Middle frontal gyrus (tissue), 1 donor: ENCODE measurements around the gene TMEM213.

ENCODE experiments used
- DNase-seq: peaks from one replicate; pipeline ENCODE4 v3.0.0-alpha.2; 2015; ENCODE audit warnings: low spot score; ENCODE audit errors: extremely low spot score

Gene TMEM213, protein sequence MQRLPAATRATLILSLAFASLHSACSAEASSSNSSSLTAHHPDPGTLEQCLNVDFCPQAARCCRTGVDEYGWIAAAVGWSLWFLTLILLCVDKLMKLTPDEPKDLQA

DNA sequence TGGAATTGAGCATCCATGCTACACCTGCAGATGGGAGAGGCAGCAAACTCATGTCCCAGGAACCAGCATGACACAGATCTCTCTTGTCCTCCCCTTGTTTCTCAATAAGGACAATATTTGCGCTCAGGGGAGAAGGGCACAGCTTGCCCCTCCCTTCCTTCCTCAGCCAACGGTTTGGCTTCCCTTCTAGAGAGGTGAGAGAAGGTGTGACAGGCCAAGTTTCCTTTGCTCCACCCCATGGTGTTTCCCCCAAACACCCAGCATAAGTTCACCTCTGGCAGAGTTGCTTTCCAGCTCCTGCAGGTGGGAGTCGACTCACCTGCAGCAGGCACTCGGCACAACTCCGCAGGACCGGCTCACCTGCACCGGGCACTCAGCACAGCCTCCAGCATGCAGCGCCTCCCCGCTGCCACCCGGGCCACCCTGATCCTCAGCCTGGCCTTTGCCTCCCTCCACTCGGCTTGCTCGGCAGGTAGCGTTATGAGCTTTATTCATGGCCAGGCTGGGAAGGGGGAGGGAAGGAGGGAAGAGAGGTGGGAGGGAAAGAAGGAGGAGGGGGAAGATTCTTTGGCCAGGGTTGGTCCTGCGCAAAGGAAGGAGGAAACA is at the start of gene TMEM213, which contains the start of gene ATP6V0A4:
TSS of gene TMEM213 (plus strand) at position 280 of the 606 bp plus-strand sequence. CDS start at position 391, 111 bp downstream.
TSS of gene ATP6V0A4 (minus strand) at position 482 of the 606 bp plus-strand sequence. CDS start 26,949 bp downstream, outside the sequence.
- DNase-seq = no peak

DNA sequence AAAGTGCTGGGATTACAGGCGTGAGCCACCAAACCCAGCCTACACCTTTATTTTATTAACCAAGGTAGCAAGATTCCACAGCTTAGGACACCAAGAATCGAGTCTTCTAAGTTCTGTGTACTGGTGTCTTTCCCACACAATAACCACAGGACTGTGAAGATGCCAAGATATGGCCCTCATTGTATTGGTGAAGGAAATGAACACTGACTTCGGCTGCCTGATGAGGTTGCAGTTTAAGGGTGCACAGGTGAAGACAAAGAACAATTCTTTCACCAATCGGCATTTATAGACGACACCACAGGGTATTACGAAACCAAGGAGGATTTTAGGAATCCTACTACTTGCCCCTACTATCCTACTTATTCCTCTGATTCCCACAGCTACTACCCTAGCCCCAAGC is 49.1 kb upstream of the TMEM213 start:
- no peak for DNase-seq

DNA sequence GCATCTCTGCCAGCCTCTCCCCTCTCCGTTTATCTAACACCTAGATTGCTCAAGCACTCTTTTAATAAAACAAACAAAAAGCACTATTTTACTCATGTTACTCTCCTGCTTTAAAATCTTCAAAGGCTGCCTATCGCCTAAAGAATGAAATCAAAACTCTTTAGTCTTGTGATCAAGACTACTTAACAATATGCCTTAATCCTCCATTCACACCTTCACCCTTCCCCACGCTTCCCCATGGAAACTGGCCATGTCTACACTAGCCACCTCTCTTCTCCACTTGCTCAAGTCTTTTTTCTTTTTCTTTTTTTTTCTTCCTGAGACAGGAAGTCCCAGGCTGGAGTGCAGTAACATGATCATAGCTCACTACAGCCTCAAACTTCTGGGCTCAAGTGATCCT is 47.8 kb upstream of the TMEM213 start:
- DNase-seq = no peak

DNA sequence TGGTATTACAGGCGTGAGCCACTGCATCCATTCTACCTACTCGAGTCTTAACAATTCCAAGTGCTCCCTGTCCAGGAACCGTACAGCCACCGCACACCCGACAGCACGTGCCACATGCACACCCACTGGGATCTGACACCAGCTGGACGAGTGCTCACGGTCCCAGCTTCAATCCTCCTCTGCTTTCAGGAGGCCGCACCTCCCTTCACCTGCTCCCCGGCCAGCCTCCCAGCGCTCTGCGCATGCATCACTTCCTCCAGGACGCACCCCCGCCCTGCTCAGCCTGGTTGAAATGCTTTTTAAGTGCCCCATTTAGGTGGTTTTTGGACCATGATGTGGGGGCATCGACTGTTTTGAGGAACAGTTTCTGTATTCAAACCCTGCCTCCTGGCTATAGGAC is 47.3 kb upstream of the TMEM213 start:
- no peak for DNase-seq

DNA sequence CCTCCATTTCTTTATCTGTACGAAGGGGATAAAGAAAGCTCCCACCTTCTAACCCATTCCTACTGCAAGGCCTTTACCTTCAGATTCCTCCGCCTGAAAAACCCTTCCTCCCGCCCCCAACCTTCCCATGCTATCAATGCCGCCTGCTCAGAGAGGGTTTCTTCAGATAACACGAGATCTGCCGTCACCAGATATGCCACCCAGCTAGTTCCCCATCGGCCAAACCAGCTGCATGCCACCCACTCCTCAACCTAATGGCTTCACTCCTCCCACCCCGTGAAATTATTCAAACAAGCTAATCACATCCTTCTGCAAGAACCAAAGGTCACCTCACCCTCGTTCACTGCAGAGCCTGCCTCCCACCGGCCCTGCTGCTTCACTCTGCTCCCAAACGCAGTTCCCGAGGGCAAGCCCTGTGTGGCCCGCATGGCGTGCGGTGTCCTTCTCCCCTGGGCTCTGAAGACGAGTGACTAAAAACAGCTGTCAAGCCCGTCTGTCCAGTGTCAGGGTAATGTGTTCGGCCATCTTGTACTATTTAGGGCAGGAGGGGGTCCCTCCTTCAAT is 46.8 kb upstream of the TMEM213 start:
- no peak for DNase-seq

DNA sequence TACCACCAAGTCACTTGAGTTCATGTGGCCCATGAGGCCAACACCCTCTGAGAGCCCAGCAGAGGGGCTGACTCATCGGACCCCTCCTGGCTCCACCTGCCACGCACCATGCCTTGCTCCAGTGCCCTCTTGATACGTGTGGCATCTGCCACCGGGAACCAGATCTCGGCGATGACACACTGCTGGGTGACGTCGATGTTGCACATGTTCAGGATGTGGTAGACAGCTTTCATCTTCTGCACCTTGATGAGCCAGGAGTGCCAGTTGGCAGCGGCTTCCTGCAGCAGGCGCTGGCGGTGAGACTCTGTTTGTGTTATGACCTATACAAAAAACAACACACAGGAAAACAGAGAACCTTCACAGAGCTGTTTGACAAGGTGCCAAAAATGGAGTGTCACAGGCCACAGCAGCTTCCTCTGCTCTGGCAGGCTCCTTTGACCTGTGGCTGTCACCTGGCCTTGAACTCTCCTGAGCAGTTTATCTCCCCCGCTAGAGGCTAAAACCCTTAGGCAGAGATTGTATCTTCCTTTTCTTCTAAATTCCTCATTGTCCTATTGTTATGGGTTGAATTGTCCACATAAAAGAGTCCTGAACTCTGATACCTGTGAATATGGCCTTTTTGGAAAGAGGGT is 45.2 kb upstream of the TMEM213 start:
- no peak for DNase-seq

DNA sequence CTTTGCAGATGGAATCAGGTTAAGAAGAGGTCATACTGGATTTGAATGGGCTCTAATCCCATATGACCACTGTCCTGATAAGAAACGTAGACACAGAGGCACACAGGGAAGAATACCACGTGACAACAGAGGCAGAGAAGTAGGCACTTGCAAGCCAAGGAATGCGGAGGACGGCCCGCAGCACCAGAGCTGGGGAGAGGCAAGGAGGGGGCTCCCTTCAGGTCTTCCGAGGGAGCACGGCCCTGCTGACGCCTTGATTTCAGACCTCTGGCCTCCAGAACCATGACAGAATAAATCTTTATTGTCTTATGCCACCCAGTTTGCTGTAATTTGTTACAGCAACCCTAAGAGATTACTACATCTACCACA is 44.7 kb upstream of the TMEM213 start:
- no peak for DNase-seq

DNA sequence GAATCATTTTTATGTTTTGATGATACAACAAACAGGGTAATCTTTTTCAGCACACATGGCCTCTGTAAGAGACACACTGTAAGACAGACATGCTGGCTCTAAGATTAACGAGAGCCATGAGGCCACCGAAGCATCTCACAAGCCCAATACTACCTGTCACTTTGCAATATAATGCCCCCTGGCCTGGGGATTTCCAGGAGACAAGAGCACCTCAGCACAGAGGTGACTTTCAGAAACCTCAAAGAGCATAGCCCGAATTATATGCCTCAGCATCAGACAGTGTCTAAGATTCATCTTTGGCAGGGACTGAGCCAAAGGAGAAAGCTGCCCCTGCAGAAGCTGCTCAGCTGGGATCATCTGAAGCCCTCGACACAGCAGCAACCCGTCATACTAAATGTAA is 44.2 kb upstream of the TMEM213 start:
- no peak for DNase-seq

DNA sequence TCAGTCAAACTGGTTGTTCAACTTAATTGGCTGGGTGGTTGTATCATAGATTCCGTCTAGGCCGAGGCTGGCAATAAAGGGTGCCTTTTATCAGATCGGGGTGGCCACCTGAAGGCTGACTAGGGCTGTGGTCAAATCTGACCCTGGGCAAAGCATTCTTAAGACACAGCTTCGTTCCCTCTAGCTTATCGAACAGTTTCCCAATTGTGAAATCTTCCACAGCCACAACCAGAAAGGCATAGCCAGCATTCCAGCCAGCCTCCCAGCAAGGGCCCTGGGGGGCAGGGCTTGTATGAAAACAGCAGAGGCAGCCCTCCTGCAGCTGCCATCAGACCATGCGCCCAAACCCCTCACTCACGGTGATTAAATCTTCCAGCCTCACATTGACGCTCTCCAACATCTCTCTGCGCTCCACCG is 42.5 kb upstream of the TMEM213 start:
- no peak for DNase-seq

DNA sequence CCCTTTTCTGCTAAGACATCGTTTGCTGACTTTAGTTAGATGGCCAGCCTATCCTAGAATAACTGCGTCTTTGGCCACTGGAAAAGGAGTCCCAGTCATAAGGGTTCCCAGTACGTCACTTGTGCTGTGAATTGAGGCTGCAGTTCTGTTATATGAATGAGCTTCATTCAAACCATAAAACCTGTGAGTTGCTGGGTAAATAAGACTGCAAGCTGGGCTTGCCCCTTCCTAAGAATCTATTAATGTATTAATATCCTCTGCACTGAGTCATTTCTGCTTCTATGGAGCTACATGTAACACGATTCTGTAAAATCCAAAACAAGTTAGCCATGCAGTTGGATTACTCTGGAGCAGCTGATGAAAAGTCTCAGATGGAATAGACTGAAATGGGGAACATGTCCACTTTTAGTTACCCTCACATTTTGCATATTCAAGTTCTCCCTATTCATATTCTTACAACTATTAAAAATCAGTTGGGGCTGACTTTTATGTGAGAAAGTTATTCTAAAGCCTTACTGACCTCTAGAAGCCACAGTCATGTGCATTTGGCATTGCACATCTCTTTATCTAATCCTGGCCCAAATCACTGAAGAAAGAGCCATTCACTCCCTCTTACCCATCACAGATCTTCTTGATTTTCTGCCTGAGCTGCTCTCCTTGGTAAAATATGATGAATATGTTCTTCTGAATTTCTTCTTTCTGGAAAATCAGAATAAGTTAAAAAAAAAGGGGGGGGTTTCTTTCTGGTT is 41.8 kb upstream of the TMEM213 start:
- no peak for DNase-seq

DNA sequence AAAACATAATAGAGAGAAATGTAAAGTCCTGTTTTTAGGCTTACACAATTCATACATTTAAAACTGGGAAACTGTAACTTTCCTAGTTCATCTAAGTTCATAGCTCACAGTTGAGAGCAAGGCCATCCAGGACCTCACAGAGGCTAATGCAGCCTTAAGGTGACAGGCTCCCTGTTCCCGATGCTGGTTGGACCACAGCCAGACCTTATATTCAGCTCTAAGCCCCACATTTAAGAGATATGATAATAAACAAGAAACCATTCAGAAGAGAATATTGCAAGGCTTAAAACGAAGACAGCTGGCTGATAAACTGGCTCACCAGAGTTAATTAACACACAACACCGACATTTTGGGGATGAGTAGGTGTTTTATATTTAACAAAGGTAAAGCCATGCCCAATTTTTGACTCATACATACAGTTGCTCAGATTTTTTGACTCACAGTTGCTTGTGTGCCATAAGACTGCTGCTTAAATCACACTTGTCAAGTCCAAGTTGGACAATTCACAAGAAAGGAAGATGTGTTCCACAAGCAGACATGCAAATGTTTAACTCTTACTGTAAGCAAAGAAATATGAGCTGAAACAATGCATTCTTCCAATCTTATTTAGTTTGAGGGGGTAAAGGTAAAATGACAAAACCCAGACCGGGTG is 41.1 kb upstream of the TMEM213 start:
- no peak for DNase-seq

DNA sequence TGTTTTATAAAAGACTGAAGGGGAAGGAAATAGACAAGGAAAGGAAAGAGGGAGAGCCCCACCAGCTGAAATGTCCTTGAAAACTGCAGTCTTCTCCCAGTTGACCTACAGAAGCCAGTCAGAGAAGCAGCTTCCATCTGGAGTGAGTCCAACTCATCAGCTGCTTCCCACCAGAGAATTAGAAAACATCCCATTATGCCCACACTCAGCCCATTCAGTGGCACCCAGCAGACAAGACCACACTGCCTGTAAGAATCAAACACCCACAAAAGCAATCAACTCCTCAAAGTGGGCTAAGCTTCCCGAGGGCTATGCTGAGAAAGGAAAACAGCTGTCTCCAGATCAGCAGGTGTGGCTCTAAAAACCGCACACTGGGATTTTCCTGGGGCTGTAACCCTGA is 29.6 kb upstream of the TMEM213 start:
- no peak for DNase-seq

DNA sequence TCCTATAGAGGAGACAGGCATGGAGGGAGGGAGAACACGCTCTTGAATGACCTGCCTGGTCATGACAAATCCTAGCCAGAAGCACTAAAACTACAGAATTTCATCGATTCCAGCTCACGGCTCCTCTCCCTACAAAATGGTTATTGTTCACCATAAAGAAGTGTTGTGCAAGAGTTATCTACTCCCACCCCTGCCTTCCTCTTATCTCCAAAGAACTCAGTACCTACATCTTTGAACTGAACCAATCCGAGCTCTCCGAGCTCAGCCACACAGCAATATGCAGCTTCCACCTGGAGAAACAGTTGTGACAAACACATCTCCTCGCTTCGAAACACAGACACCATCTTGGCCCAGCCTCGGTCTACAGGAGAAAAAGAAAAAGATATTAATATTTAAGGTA is 26.9 kb upstream of the TMEM213 start:
- DNase-seq = no peak

DNA sequence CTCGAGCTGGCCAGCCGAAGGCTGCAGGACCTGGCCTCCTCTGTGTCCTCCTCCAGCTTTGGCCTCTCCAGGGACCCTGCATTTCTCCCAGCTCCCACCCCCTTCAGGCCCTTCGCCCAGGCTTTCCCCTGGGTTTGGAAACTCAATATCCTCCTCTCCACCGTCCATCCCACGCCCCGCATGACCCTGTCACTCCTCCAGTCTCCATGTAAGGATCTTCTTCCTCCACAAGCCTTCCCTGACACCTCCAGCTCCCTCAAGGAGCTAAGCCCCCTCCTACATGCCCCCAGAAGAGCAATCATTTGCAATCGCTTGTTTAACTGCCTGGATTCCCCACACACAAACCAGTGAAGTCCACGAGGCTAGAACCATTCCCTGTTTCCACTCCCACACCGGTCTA is 24.6 kb upstream of the TMEM213 start:
- no peak for DNase-seq

DNA sequence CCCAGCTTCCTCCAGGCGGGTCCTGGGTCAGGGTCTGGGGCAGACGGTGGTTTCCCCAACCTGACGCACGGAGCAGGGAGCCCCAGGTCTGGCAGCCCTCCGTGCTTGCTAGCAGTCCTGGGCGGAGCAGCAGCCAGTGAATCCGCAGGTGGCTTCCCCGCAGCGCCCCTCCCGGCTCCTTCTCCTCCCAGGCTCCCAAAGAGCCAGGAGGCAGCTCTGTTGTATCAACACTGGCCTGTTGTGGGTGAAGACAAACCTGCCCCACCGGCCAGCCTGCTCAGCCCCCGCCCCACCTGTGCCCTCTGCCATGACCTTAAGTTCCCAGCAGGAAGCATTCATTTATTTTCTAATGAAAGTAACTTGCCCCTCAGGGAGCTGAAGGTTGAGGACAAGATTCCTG is 24.0 kb upstream of the TMEM213 start:
- DNase-seq = no peak

DNA sequence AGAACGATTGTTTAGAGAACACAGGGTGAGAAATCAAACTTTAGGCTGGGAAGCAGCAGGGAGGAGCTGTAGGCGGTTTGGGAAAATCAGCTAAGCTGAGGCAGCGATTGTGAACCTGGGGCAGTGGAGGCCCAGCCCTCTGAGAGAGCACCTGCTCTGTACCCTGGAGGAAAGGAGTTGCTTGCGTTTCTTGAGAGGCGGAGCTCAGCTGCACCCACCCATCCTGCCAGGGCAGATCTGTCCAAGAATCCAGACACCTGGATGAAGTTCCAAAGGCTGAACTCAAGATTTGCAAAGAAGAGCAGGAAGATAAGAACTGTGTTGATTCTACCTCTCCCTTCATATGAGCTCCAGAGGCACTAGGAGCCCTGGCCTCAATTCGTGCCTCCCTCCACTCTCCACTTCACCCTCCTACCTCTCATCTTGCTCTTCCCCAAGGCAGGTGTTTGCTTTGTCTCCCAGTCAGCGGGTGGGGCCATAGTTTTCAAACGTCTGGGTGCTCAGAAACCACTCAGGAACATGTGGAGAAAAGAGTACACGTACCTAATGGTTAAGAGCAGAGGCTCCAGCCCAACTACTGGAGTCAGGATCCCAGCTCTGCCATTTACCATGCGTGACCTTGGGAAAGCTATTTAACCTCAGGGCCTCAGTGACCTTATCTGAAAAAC is 21.5 kb upstream of the TMEM213 start:
- no peak for DNase-seq

DNA sequence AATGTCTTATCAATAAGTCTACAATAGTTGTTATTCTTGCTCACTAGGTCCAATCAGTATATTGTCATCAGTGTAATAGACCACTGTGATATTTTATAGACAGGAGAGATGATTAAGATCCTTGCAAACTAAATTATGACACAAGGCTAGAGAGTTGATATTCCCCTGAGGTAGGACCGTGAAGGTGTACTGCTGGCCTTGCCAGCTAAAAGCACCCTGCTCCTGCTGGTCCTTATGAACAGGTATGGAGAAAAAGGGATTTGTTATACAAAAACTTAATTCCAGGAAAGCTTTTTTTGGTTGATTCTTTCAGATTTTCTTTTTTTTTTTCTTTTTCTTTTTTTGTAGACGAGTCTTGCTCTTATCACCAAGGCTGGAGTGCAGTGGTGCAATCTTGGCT is 16.8 kb upstream of the TMEM213 start:
- DNase-seq = no peak

DNA sequence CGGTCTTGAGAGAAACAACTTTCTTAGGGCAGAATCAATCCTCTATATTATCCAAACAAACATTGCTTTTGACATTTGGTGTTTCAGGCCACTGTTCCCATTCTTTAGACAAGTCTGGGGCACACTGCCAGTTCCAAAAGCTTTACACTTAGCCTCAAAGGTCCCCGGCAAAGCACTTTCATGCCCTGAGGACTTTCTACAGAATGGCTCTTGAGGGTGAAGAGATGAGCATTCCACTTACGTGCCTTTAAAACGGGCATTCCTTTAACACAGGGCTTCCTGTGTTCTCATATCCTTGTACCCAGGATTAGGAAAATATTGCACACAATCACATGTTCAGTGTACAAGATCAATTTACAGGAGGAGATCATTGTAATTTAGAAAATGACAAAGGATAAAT is 13.1 kb upstream of the TMEM213 start:
- no peak for DNase-seq

DNA sequence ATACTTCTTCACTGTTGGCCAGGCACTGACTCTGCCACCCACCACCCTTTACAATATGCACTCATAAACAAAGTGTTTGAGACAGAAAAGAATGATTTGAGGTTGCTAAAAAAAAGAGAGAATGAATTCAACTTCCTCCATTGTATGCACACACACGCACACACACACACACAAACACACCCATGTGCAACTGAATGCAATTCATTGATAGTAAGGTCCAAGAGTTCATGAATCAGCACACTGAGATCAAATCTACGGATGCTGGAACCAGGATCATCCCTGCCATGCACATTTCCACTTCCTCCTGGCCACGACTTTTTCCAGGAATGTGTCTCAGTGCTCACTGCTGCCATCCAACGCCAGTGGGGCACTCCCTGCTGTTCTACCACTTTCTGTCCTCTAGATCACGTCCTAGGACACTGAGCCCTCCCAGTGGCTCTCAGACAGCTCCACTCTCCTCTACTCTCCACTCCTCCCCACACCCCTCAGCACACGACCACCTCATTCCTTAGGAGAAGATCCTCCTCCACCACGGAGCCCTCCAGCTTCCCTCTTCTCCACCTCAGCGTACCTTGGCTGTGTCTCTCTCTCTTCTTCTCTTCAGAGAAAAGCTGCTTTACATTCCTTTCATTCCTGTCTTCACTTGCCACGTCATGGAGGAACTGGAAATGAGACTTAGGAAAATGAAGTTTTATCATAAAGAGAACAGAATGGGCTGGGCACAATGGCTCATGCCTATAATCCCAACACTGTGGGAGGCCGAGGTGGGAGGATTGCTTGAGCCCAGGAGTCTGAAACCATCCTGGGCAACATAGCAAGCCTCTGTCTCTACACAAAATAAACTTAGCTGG is 12.0 kb upstream of the TMEM213 start:
- DNase-seq = no peak

DNA sequence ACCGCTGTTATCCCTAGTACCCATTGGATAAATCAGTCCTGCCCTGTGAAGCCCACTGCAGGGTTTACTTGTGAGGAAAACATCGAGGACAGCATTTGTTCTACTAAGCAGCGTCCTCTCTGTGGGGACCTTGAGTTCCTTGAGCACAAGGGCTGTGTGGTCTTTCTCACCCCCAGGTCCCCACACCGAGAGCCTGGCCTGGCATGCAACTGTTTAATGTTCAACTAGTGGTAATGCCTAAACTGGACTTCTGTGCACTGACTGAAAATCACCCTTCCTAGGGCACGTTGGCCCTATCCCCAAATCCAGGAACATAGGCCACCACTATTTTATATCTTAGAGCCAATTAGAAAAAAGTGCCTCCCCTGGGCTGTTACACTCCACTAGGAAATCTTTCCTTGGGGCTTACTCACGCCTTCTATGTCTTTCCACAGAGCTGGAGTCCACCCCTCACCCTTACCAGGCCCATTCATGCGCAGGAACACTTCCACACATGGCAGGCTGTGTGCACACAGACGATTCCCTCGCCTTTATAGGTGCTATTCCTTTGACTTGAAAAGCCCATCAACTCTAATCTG is 1.7 kb upstream of the TMEM213 start:
- DNase-seq = no peak
